Chondrocyte (in vitro differentiated cells): ENCODE measurements around the gene HCST. TPM values are rescaled to one million over a fixed set of nuclear protein-coding genes. Genes with fewer than 3 reads are reported as not detected.

Experiments used
- DNase-seq: peaks from one replicate; pipeline ENCODE4 v3.0.0; 2021; ENCODE audit warnings: mixed read lengths, low spot score
- H3K27ac Mint-ChIP-seq: one replicate; pipeline ENCODE4 v1.8.0; 2021; ENCODE audit warnings: mild to moderate bottlenecking, moderate library complexity, mixed read lengths; ENCODE audit not compliant: unreplicated experiment
- H3K27me3 Mint-ChIP-seq: 2 replicates; pipeline ENCODE4 v1.8.0; 2021; ENCODE audit warnings: low read depth, mixed read lengths
- H3K36me3 Mint-ChIP-seq: 2 replicates; pipeline ENCODE4 v1.8.0; 2021; ENCODE audit warnings: low read depth, mixed read lengths
- H3K4me1 Mint-ChIP-seq: 2 replicates; pipeline ENCODE4 v1.8.0; 2021; ENCODE audit warnings: low read depth, mild to moderate bottlenecking, mixed read lengths
- H3K4me3 Mint-ChIP-seq: one replicate; pipeline ENCODE4 v1.8.0; 2021; ENCODE audit warnings: mild to moderate bottlenecking, moderate library complexity, mixed read lengths; ENCODE audit not compliant: unreplicated experiment
- H3K9me3 Mint-ChIP-seq: 2 replicates; pipeline ENCODE4 v1.8.0; 2021; ENCODE audit warnings: low read depth, mixed read lengths
- total RNA-seq: library from RNA; stranded (reverse); gene quantifications from 3 replicates; pipeline ENCODE4 v1.2.1, GENCODE V29; 2021
- TF ChIP-seq, protein P1 (sequence below): fragments of 200-600 bp; sonication (generic); IDR thresholded peaks from 2 replicates; pipeline ENCODE4 v1.5.0; 2021; ENCODE audit warnings: antibody characterized with exemption, mild to moderate bottlenecking, moderate library complexity

HCST gene
- total RNA-seq, 1 donor from 2014 or later, result 0.50 TPM

DNA sequence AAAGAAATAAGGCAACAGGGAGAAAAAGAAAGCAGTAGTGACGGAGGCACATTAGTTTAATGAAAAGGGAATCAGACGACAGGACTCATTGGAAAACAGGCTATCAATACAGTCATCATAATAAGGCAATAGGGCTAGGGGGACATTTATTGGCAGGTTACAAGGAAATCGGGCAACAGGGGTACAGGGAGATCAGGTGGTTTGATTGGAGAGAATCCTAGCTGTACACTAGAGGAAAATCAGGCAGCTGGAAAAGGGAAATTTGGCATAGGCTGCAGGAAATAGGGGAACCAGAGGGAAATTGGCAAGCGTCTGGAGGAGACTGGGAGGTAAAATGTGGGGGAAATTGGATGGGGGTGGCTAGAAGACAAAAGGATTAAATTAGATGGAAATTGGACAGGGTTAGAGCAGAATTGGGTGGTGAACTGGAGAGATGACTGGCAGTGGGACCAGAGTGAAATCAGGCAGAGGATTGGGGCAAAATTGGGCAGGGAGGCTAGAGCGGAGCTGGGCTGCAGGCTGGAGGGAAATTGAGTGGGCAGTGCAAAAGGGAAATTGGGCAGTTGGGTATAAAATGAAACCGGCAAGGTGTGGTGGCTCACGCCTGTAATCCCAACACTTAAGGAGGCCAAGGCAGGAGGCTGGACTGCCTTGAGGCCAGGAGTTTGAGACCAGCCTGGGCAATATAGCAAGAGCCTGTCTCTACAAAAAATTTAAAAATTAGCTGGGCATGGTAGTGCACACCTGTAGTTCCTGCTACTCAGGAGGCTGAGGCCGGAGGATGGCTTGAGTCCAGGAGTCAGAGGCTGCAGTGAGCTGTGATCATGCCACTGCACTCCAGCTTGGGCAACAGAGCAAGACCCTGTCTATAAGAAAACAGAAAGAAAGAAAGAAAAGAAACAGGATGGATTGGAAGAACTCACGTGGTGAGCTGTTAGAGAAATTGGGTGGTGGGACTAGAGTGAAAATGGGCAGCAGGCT is 41.3 kb downstream of the HCST start:
- no peak overlapping the region for H3K4me3 Mint-ChIP-seq

DNA sequence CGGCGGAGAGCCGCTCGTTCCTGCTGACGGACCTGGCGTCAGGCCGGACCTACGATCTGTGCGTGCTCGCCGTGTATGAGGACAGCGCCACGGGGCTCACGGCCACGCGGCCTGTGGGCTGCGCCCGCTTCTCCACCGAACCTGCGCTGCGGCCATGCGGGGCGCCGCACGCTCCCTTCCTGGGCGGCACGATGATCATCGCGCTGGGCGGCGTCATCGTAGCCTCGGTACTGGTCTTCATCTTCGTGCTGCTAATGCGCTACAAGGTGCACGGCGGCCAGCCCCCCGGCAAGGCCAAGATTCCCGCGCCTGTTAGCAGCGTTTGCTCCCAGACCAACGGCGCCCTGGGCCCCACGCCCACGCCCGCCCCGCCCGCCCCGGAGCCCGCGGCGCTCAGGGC is 42.2 kb downstream of the HCST start:
- no peak overlapping the region for H3K27ac Mint-ChIP-seq
- peaks cover 15% of the 10 kb centered on the region for H3K36me3 Mint-ChIP-seq
- no peaks in the 10 kb centered on the region for H3K4me1 Mint-ChIP-seq
- no peak for DNase-seq
- H3K9me3 Mint-ChIP-seq, result no peaks in the 10 kb centered on the region
- TF ChIP-seq, protein P1, sequence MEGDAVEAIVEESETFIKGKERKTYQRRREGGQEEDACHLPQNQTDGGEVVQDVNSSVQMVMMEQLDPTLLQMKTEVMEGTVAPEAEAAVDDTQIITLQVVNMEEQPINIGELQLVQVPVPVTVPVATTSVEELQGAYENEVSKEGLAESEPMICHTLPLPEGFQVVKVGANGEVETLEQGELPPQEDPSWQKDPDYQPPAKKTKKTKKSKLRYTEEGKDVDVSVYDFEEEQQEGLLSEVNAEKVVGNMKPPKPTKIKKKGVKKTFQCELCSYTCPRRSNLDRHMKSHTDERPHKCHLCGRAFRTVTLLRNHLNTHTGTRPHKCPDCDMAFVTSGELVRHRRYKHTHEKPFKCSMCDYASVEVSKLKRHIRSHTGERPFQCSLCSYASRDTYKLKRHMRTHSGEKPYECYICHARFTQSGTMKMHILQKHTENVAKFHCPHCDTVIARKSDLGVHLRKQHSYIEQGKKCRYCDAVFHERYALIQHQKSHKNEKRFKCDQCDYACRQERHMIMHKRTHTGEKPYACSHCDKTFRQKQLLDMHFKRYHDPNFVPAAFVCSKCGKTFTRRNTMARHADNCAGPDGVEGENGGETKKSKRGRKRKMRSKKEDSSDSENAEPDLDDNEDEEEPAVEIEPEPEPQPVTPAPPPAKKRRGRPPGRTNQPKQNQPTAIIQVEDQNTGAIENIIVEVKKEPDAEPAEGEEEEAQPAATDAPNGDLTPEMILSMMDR, result no peak
- no peak overlapping the region for H3K4me3 Mint-ChIP-seq
- H3K27me3 Mint-ChIP-seq, result no peaks in the 10 kb centered on the region

More for the DNA sequence above, 41.3 kb downstream of the HCST start:
- H3K4me1 Mint-ChIP-seq, result peaks cover 7% of the 10 kb centered on the region
- H3K36me3 Mint-ChIP-seq, result peaks cover 18% of the 10 kb centered on the region
- no peak overlapping the region for H3K27ac Mint-ChIP-seq
- no peak for DNase-seq
- H3K27me3 Mint-ChIP-seq, result no peaks in the 10 kb centered on the region
- H3K9me3 Mint-ChIP-seq, result no peaks in the 10 kb centered on the region
- TF ChIP-seq, protein P1, result no peak

DNA sequence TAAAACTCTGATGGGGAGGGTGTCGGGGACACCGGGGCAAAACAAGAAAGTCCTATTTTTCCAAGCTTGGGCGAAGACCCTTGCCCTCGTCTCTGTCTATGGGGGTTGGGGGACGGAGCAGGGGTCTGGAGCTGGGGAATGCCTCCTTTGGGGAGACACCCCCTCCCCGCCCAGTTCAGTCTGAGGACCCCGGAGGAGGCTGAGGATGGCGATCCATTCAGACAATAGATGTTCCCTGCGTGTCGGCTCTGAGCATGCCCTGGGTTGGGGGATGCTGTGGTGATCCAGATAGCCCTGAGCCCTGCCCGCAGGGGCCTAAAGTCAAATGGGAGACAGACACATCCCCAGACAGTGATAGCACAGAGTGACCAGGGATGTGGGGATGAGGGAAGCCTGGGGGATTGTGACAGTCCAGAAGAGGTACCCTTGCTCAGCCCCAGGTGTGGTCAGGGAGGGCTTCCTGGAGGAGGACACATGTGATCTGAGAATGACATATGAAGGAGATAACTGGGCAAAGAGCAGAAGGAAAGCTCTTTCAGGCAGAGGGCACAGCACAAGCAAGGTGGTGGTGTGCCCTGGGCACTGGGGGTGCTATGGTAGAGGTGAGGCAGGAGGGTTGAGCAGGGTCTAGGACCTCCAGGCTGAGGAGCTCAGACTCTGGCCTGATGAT is 42.9 kb downstream of the HCST start:
- Mint-ChIP-seq H3K27ac (no peak overlapping the region), H3K4me1 (no peaks in the 10 kb centered on the region), H3K9me3 (no peaks in the 10 kb centered on the region), H3K4me3 (no peak overlapping the region), H3K27me3 (no peaks in the 10 kb centered on the region), H3K36me3 (peaks cover 15% of the 10 kb centered on the region)
- TF ChIP-seq, protein P1, result no peak
- DNase-seq, result no peak

GRCh38 chr19:35946203-35946602 is 43.9 kb downstream of the HCST start:
- Mint-ChIP-seq H3K27ac (no peak overlapping the region), H3K4me3 (no peak overlapping the region), H3K27me3 (no peaks in the 10 kb centered on the region), H3K9me3 (no peaks in the 10 kb centered on the region), H3K4me1 (no peaks in the 10 kb centered on the region), H3K36me3 (peaks cover 14% of the 10 kb centered on the region)
- TF ChIP-seq, protein P1, result no peak
- no peak for DNase-seq

GRCh38 chr19:35949131-35949530 is 46.8 kb downstream of the HCST start:
- peaks cover 2% of the 10 kb centered on the region for H3K36me3 Mint-ChIP-seq
- no peaks in the 10 kb centered on the region for H3K27me3 Mint-ChIP-seq
- H3K4me1 Mint-ChIP-seq, result no peaks in the 10 kb centered on the region
- TF ChIP-seq, protein P1, result no peak
- H3K4me3 Mint-ChIP-seq, result no peak overlapping the region
- H3K27ac Mint-ChIP-seq, result no peak overlapping the region
- H3K9me3 Mint-ChIP-seq, result no peaks in the 10 kb centered on the region
- DNase-seq, result no peak
